PC-3 (cell line): ENCODE measurements around the gene RSBN1L. TPM values are rescaled to one million over a fixed set of nuclear protein-coding genes. Genes with fewer than 3 reads are reported as not detected.
A peak's percentile ranks its signal among the peaks of the same experiment; 100 is the strongest.

Source experiments
- ATAC-seq: fragments of 200-7000 bp; cut with Tn5 transposase; 2 replicates; pipeline ENCODE4 v1.9.1; 2020; ENCODE audit warnings: mild to moderate bottlenecking, moderate library complexity
- BruUV-seq: library from RNA; stranded (reverse); fragments of 400-500 nt; replicated peaks from 2 replicates; lab custom pipeline; 2021; lab: Mats Ljungman, UMichigan
- CTCF ChIA-PET: fragments of 300-600 bp; sonication (Branson Sonifier 250); formaldehyde crosslinking; loops from one replicate; lab custom pipeline; 2022; ENCODE audit warnings: antibody characterized with exemption; lab: Charles Lee
- POLR2A ChIA-PET: fragments of 300-600 bp; sonication (Branson Sonifier 250); formaldehyde crosslinking; loops from one replicate; lab custom pipeline; 2022; ENCODE audit warnings: antibody characterized with exemption; ENCODE audit not compliant: unreplicated experiment; lab: Charles Lee
- DNase-seq: peaks from one replicate; pipeline ENCODE4 v3.0.0-alpha.2; 2015
- H2AFZ ChIP-seq: fragments of 300-600 bp; sonication (generic); 2 replicates; pipeline ENCODE4 v1.6.0; 2016; ENCODE audit warnings: antibody characterized with exemption, low read length
- H3F3A ChIP-seq: fragments of 300-600 bp; sonication (generic); one replicate; pipeline ENCODE4 v1.6.0; 2017; ENCODE audit warnings: antibody characterized with exemption, low read length, control low read depth, mild to moderate bottlenecking; ENCODE audit not compliant: unreplicated experiment
- H3K27ac ChIP-seq: fragments of 300-600 bp; sonication (generic); 2 replicates; pipeline ENCODE4 v1.5.1; 2016; ENCODE audit warnings: mild to moderate bottlenecking, low read length
- H3K27me3 ChIP-seq: fragments of 300-600 bp; sonication (generic); 2 replicates; pipeline ENCODE4 v1.6.1; 2016; ENCODE audit warnings: low read length, mixed read lengths
- H3K36me3 ChIP-seq: fragments of 300-600 bp; sonication (generic); 2 replicates; pipeline ENCODE4 v1.6.1; 2016; ENCODE audit warnings: low read depth, mixed run types, low read length, mixed read lengths
- H3K4me1 ChIP-seq: fragments of 300-600 bp; sonication (generic); 2 replicates; pipeline ENCODE4 v1.5.1; 2016; ENCODE audit warnings: low read length; ENCODE audit not compliant: insufficient read depth
- H3K4me2 ChIP-seq: fragments of 300-600 bp; sonication (generic); 2 replicates; pipeline ENCODE4 v1.6.0; 2016; ENCODE audit warnings: low read length
- H3K4me3 ChIP-seq: fragments of 300-600 bp; sonication (generic); 2 replicates; pipeline ENCODE4 v1.5.1; 2016; ENCODE audit warnings: mild to moderate bottlenecking, low read length, mixed read lengths
- H3K79me2 ChIP-seq: fragments of 300-600 bp; sonication (generic); 2 replicates; pipeline ENCODE4 v1.6.1; 2017; ENCODE audit warnings: low read length, mixed read lengths
- H3K9ac ChIP-seq: fragments of 300-600 bp; sonication (generic); 2 replicates; pipeline ENCODE4 v1.6.0; 2016; ENCODE audit warnings: mild to moderate bottlenecking, low read length
- H3K9me2 ChIP-seq: fragments of 300-600 bp; sonication (generic); replicated peaks from 2 replicates; pipeline ENCODE4 v1.6.1; 2016; ENCODE audit warnings: mixed run types, low read length, mixed read lengths
- H3K9me3 ChIP-seq: fragments of 300-600 bp; sonication (generic); 2 replicates; pipeline ENCODE4 v1.6.1; 2016; ENCODE audit warnings: low read length, mixed read lengths
- H4K20me1 ChIP-seq: fragments of 300-600 bp; sonication (generic); 2 replicates; pipeline ENCODE4 v1.6.1; 2016; ENCODE audit warnings: low read length, mixed read lengths
- CTCF ChIP-seq: fragments of 300-600 bp; sonication (generic); conservative IDR thresholded peaks from 2 replicates; pipeline ENCODE4 v1.5.1; 2017; ENCODE audit warnings: antibody characterized with exemption, low read depth, mild to moderate bottlenecking, low read length
- EZH2 ChIP-seq: fragments of 300-600 bp; sonication (generic); IDR thresholded peaks from one replicate; pipeline ENCODE4 v1.6.1; 2017; ENCODE audit warnings: antibody characterized with exemption, mild to moderate bottlenecking, low read length; ENCODE audit not compliant: unreplicated experiment
- EZH2phosphoT487 ChIP-seq: fragments of 300-600 bp; sonication (generic); IDR thresholded peaks from 2 replicates; pipeline ENCODE4 v1.6.1; 2018; ENCODE audit warnings: mild to moderate bottlenecking, antibody characterized with exemption, low read length, borderline replicate concordance
- intact Hi-C: fragments of 100-400 bp; cut with micrococcal nuclease; formaldehyde crosslinking; loops from 2 replicates; pipeline ENCODE4 v1.9.0; 2023
- total RNA-seq: library from RNA; depleted of rRNA; stranded (reverse); fragments of >200 nt; gene quantifications from 2 replicates; pipeline ENCODE4 v1.2.3, GENCODE V29; 2014

The RSBN1L gene
- total RNA-seq, 1 experiment from 2014 or later, result 6.9 TPM

DNA sequence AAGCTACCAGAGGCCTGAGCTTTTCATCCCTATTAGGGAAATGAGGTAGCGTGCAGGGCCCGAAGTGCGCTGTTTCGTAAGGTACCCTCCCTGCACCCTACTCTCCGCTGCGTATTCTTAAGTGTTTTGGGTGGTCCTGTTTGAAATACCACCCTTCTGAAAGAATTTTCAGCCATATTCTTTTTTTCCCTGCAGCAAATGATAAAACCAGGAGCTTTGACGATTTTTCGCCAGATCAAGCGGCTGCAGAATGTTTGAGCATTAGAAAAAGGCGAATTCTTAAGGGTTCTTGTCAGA, 1.2 kb downstream of the RSBN1L start:
- BruUV-seq, result TSS peak; percentile 38
- no peak for TF ChIP-seq EZH2
- TF ChIP-seq EZH2phosphoT487, result no peak
- TF ChIP-seq CTCF, result no peak

DNA sequence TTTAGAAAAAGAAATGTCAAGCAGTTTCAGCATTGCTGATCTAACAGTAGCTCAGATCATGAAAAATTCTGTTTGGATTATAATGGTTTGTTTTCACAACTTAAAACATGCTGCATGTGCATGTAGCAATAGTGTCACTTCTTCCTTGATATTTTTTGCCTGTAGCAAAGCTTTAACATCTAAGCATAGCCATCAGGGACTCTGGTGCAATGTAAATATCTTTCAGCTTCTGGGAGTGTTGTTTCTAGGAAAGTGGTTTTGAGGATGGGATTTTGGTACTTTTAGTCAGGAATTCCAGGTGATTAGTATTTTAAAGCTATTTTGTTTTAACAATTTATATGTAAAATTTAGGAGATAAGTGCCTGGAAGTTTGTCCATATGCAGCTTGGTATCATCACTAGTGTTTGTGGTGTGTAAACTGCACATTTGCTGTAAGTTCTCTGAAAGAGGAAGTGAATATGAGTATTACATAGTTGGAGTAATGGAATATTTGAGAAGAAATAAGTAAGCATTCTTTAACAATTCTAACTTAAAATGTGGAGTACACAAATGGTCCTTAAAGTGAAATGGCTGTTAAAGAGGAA, 1.9 kb downstream of the RSBN1L start:
- H3K36me3 ChIP-seq, result no peaks in the 10 kb centered on the region
- ChIA-PET POLR2A (no interaction called here), CTCF (interaction anchor here (0.7 to 1.1 kb wide), 2 partner anchors 40 to 42 kb away, joined by 3 to 4 read pairs; no protein-coding TSS in a partner anchor)
- intact Hi-C loops, result loop anchor here (2.0 to 5.0 kb wide), 2 partner anchors 39 to 41 kb away; no protein-coding TSS in a partner anchor
- no peaks in the 10 kb centered on the region for H3K9me3 ChIP-seq
- DNase-seq (no peak), ATAC-seq (no peak)
- no peaks in the 10 kb centered on the region for H3K27me3 ChIP-seq
- TF ChIP-seq EZH2phosphoT487 (no peak), EZH2 (no peak), CTCF (no peak)
- H4K20me1 ChIP-seq, result peaks cover 17% of the 10 kb centered on the region
- H3K4me1 ChIP-seq, result peaks cover 24% of the 10 kb centered on the region
- H3K9ac ChIP-seq, result peak overlapping the region; percentile 95
- H3K4me2 ChIP-seq, result peak overlapping the region; percentile 86
- H3K4me3 ChIP-seq, result peak overlapping the region; percentile 86
- H3K9me2 ChIP-seq, result no peaks in the 10 kb centered on the region
- no TSS peak for BruUV-seq
- peaks cover 90% of the 10 kb centered on the region for H3K79me2 ChIP-seq
- no peak overlapping the region for H2AFZ ChIP-seq
- no peak overlapping the region for H3K27ac ChIP-seq
- H3F3A ChIP-seq, result no peaks in the 10 kb centered on the region

More for the DNA sequence above, 1.2 kb downstream of the RSBN1L start:
- no peaks in the 10 kb centered on the region for H3K36me3 ChIP-seq
- CTCF ChIA-PET, result interaction anchor here (0.7 to 1.1 kb wide), 3 partner anchors 39 to 46 kb away, joined by 3 to 4 read pairs (median 3); no protein-coding TSS in a partner anchor
- ATAC-seq, result peak; percentile 16; the same call in 1 of the 2 replicates
- no peaks in the 10 kb centered on the region for H3K9me2 ChIP-seq
- intact Hi-C loops, result loop anchor here (1.0 to 5.0 kb wide), 3 partner anchors 23 to 62 kb away; no protein-coding TSS in a partner anchor
- H2AFZ ChIP-seq, result peak overlapping the region; percentile 99
- H3F3A ChIP-seq, result no peaks in the 10 kb centered on the region
- POLR2A ChIA-PET, result no interaction called here
- peak overlapping the region; percentile 95 for H3K9ac ChIP-seq
- peak overlapping the region; percentile 55 for H3K27ac ChIP-seq
- no peaks in the 10 kb centered on the region for H3K27me3 ChIP-seq
- H3K4me3 ChIP-seq, result peak overlapping the region; percentile 86
- H3K4me2 ChIP-seq, result peak overlapping the region; percentile 86
- H3K4me1 ChIP-seq, result peaks cover 20% of the 10 kb centered on the region
- H3K9me3 ChIP-seq, result no peaks in the 10 kb centered on the region
- H4K20me1 ChIP-seq, result peaks cover 17% of the 10 kb centered on the region
- DNase-seq, result no peak
- peaks cover 84% of the 10 kb centered on the region for H3K79me2 ChIP-seq

- H3K9me2 ChIP-seq, result no peaks in the 10 kb centered on the region
- no peaks in the 10 kb centered on the region for H3K36me3 ChIP-seq
- peak overlapping the region; percentile 86 for H3K4me2 ChIP-seq
- TF ChIP-seq EZH2 (no peak), CTCF (no peak), EZH2phosphoT487 (no peak)
- DNase-seq (no peak), ATAC-seq (no peak)
- peaks cover 93% of the 10 kb centered on the region for H3K79me2 ChIP-seq
- no peaks in the 10 kb centered on the region for H3K9me3 ChIP-seq
- H3K27me3 ChIP-seq, result no peaks in the 10 kb centered on the region
- H4K20me1 ChIP-seq, result peaks cover 17% of the 10 kb centered on the region
- POLR2A ChIA-PET, result no interaction called here
- CTCF ChIA-PET, result no interaction called here
- peaks cover 24% of the 10 kb centered on the region for H3K4me1 ChIP-seq
- peak overlapping the region; percentile 86 for H3K4me3 ChIP-seq
- H3K27ac ChIP-seq, result no peak overlapping the region
- H2AFZ ChIP-seq, result no peak overlapping the region
- H3F3A ChIP-seq, result no peaks in the 10 kb centered on the region
- H3K9ac ChIP-seq, result no peak overlapping the region
- intact Hi-C loops, result loop anchor here (2.0 to 5.0 kb wide), 2 partner anchors 38 to 42 kb away; no protein-coding TSS in a partner anchor
- no TSS peak for BruUV-seq
Observed at GRCh38 chr7:77699056-77699455, 2.8 kb downstream of the RSBN1L start.
